ENCODE measurements around the gene KCND3. TPM values are rescaled to one million over a fixed set of nuclear protein-coding genes. Genes with fewer than 3 reads are reported as not detected.

Gene KCND3
- total RNA-seq, 1 donor from 2014 or later = 0.31 TPM

DNA sequence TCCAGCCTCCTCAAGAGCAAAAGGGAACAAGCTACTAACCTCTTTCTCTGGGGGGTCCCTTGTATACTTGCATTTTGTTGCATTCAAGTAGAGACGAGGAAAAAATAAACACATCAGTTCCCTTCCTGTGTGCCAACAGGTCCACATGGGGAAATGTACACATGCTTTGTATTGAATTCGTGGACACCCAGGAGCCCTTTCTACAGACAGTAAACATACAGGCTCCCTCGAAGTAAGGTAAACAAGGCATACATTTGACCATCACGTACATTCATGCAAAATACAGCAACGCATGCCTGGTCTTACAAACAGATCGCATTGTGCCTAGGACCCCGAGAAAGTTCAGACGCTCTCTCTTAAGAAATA lies 1.1 kb downstream of the KCND3 start:
- no peak for TF ChIP-seq CTCF (IDR thresholded peaks at IDR 0.05; ENCODE audit: unreplicated experiment)
- no peak overlapping the region for H3K27ac Mint-ChIP-seq
- no peak for DNase-seq (ENCODE audit: low spot score in 2 of 2, unreplicated experiment in 2 of 2)
- peaks cover 92% of the 10 kb centered on the region for H3K27me3 Mint-ChIP-seq (ENCODE audit: low read depth)
- peaks cover 16% of the 10 kb centered on the region for H3K4me1 Mint-ChIP-seq
- no peaks in the 10 kb centered on the region for H3K36me3 Mint-ChIP-seq
- no peaks in the 10 kb centered on the region for H3K9me3 Mint-ChIP-seq
- peak overlapping the region; percentile 60 for H3K4me3 Mint-ChIP-seq

DNA sequence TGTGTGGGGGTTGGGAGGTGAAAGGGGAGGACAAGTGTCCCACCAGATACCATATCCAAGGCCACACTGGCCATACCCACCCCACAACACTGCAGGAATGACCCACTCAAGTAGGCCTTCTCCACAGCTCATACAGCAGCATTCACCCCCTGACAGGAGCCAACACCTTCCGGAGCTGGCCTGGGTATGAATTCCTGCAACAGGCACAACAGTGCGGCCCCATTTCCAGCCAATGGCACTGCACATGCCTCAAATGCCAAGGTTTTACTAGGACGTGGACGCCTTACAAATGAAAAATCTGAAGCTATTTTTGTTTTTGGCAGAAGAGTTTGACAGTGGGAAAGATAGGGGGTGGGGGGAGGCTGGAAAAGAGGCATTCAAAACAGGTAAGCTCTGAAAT lies 2.0 kb downstream of the KCND3 start:
- Mint-ChIP-seq H3K36me3 (no peaks in the 10 kb centered on the region), H3K4me1 (peaks cover 16% of the 10 kb centered on the region), H3K27me3 (ENCODE audit: low read depth) (peaks cover 91% of the 10 kb centered on the region), H3K4me3 (no peak overlapping the region), H3K27ac (no peak overlapping the region), H3K9me3 (no peaks in the 10 kb centered on the region)
- DNase-seq (ENCODE audit: low spot score in 2 of 2, unreplicated experiment in 2 of 2) = no peak
- no peak for TF ChIP-seq CTCF (IDR thresholded peaks at IDR 0.05; ENCODE audit: unreplicated experiment)

DNA sequence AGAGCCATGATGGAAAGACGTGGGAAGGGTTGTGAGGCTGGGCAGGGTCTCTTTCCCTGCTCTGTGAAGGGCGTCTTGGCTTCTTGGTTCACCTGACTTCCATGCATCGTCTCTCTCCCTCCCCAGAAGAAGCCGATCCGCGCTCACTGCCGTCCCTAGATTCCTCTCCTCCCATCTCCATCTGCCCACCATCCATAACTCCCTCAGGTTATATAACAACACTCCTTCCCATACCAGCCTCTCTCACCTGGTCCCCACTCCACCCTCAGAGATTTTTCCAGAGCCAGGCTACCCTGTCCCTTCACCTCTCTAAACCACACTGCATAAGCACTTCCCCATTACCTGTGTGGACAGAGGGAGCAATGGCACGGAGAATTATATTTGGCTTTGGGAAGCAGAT lies 6.0 kb downstream of the KCND3 start:
- H3K27me3 Mint-ChIP-seq (ENCODE audit: low read depth) = peaks cover 92% of the 10 kb centered on the region
- H3K36me3 Mint-ChIP-seq = no peaks in the 10 kb centered on the region
- DNase-seq (ENCODE audit: low spot score in 2 of 2, unreplicated experiment in 2 of 2) = no peak
- TF ChIP-seq CTCF (IDR thresholded peaks at IDR 0.05; ENCODE audit: unreplicated experiment) = no peak
- no peaks in the 10 kb centered on the region for H3K9me3 Mint-ChIP-seq
- H3K27ac Mint-ChIP-seq = no peak overlapping the region
- no peak overlapping the region for H3K4me3 Mint-ChIP-seq
- H3K4me1 Mint-ChIP-seq = no peaks in the 10 kb centered on the region

DNA sequence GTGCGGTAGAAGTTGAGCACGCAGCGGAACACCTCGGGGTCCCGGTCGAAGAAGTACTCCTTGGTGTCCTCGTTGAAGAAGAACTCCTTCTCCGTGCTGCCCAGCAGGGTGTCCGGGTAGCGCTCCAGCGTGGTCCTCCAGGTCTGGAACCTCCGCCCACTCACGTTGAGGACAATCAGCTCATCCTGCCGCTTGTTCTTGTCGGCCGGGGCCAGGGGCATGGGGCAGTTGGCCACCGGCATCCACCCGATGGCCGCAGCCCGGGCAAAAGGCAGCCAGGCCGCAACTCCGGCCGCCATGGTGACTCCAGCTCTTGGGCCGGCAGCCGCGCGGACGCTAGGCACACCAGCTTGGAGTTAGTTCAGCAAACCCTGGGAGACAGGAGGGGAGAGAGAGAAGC lies 7.0 kb downstream of the KCND3 start:
- Mint-ChIP-seq H3K27ac (no peak overlapping the region), H3K4me1 (no peaks in the 10 kb centered on the region), H3K9me3 (no peaks in the 10 kb centered on the region), H3K27me3 (ENCODE audit: low read depth) (peaks cover 92% of the 10 kb centered on the region), H3K4me3 (no peak overlapping the region), H3K36me3 (no peaks in the 10 kb centered on the region)
- DNase-seq (ENCODE audit: low spot score in 2 of 2, unreplicated experiment in 2 of 2) = no peak
- no peak for TF ChIP-seq CTCF (IDR thresholded peaks at IDR 0.05; ENCODE audit: unreplicated experiment)

- H3K4me1 Mint-ChIP-seq = no peaks in the 10 kb centered on the region
- no peak overlapping the region for H3K4me3 Mint-ChIP-seq
- H3K36me3 Mint-ChIP-seq = no peaks in the 10 kb centered on the region
- H3K27ac Mint-ChIP-seq = no peak overlapping the region
- no peak for TF ChIP-seq CTCF (IDR thresholded peaks at IDR 0.05; ENCODE audit: unreplicated experiment)
- H3K9me3 Mint-ChIP-seq = no peaks in the 10 kb centered on the region
- H3K27me3 Mint-ChIP-seq (ENCODE audit: low read depth) = peaks cover 92% of the 10 kb centered on the region
- DNase-seq (ENCODE audit: low spot score in 2 of 2, unreplicated experiment in 2 of 2) = no peak
Observed at GRCh38 chr1:111981871-111982270, 7.6 kb downstream of the KCND3 start.

DNA sequence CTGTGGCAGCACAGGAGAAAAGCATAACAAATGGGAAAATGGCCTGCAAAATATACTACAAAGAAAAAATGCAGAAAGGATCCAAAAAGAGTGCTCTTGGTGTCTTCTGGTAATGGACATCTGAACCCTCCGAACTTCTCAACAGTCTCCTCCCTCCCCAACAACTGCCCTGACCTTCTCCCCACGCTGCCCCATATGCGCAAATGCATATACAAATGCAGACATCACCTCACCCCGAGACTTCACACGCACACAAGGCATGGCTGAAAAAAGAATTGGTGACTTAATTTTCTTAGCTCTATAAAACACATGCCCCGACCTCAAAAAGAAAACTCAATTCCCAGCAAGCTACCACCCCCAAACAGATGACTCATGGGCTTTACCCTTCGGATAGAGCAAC lies 8.4 kb downstream of the KCND3 start:
- H3K36me3 Mint-ChIP-seq = no peaks in the 10 kb centered on the region
- peaks cover 92% of the 10 kb centered on the region for H3K27me3 Mint-ChIP-seq (ENCODE audit: low read depth)
- no peaks in the 10 kb centered on the region for H3K9me3 Mint-ChIP-seq
- H3K4me3 Mint-ChIP-seq = no peak overlapping the region
- no peak for TF ChIP-seq CTCF (IDR thresholded peaks at IDR 0.05; ENCODE audit: unreplicated experiment)
- no peak overlapping the region for H3K27ac Mint-ChIP-seq
- no peaks in the 10 kb centered on the region for H3K4me1 Mint-ChIP-seq
- DNase-seq (ENCODE audit: low spot score in 2 of 2, unreplicated experiment in 2 of 2) = no peak
